ENCODE results near the gene CALML5. TPM values are rescaled to one million over a fixed set of nuclear protein-coding genes. Genes with fewer than 3 reads are reported as not detected.
A peak's percentile ranks its signal among the peaks of the same experiment; 100 is the strongest.

CALML5 gene
- total RNA-seq, 1 donor from 2014 or later = not detected

GRCh38 chr10:5508161-5508604 lies 8.8 kb upstream of the CALML5 start:
- Mint-ChIP-seq H3K27ac (no peak overlapping the region), H3K4me1 (ENCODE audit: unreplicated experiment) (peaks cover 31% of the 10 kb centered on the region), H3K27me3 (no peaks in the 10 kb centered on the region), H3K9me3 (no peaks in the 10 kb centered on the region), H3K4me3 (no peak overlapping the region), H3K36me3 (no peaks in the 10 kb centered on the region)
- DNase-seq (ENCODE audit: extremely low spot score, unreplicated experiment) = no peak
- TF ChIP-seq, protein P1, sequence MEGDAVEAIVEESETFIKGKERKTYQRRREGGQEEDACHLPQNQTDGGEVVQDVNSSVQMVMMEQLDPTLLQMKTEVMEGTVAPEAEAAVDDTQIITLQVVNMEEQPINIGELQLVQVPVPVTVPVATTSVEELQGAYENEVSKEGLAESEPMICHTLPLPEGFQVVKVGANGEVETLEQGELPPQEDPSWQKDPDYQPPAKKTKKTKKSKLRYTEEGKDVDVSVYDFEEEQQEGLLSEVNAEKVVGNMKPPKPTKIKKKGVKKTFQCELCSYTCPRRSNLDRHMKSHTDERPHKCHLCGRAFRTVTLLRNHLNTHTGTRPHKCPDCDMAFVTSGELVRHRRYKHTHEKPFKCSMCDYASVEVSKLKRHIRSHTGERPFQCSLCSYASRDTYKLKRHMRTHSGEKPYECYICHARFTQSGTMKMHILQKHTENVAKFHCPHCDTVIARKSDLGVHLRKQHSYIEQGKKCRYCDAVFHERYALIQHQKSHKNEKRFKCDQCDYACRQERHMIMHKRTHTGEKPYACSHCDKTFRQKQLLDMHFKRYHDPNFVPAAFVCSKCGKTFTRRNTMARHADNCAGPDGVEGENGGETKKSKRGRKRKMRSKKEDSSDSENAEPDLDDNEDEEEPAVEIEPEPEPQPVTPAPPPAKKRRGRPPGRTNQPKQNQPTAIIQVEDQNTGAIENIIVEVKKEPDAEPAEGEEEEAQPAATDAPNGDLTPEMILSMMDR (conservative IDR thresholded peaks at IDR 0.05) = no peak

- Mint-ChIP-seq H3K4me1 (ENCODE audit: unreplicated experiment) (peaks cover 31% of the 10 kb centered on the region), H3K9me3 (no peaks in the 10 kb centered on the region), H3K27ac (no peak overlapping the region), H3K36me3 (no peaks in the 10 kb centered on the region), H3K4me3 (no peak overlapping the region), H3K27me3 (no peaks in the 10 kb centered on the region)
- TF ChIP-seq, protein P1 (conservative IDR thresholded peaks at IDR 0.05) = no peak
- DNase-seq (ENCODE audit: extremely low spot score, unreplicated experiment) = no peak
Observed at GRCh38 chr10:5507649-5508131, 8.3 kb upstream of the CALML5 start.

DNA sequence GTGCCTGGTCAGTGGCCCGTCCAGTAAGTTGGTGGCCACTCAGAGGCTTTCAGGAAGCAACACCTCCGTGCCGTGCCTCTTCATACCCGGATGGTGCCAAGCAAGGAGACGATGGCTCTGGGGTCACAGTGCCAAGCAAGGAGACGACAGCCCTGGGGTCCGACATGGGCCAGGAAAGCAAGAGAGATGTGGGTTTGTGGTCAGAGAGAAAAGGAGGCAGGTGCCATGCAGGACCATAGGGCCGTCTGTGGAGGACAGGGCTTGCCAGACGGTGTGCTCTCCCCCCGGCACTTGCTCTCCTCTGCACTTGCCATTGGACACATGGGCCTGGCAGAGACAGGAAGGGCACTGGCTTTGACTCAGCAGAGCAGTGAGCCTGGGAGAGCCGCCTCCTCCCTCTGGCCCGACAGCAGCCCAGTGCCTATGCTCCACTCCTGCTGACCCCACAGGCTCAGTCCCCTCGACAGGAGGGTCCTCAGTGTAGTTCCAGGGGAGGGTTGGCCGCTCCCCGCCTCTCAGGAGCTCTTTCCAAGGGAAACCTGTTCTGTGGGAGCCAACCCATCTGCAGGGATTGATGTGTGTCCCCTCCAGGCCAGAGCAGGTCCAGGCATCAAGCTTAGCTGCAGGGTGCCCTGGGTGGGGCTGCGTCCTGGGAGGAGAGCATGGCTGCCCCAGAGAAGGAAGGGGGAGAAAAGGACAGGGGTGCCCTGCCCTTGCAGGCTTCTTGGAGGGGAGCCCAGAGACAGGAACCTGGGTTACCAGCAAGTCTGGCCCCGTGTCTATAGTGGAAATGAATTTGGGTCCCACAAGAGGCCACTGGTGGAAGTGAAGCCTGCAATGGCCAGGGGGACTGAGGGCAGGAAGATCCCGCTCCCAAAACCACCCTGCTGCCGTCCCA lies 7.6 kb upstream of the CALML5 start:
- Mint-ChIP-seq H3K27ac (no peak overlapping the region), H3K27me3 (no peaks in the 10 kb centered on the region), H3K4me1 (ENCODE audit: unreplicated experiment) (peaks cover 30% of the 10 kb centered on the region), H3K4me3 (no peak overlapping the region), H3K36me3 (no peaks in the 10 kb centered on the region), H3K9me3 (no peaks in the 10 kb centered on the region)
- TF ChIP-seq, protein P1 (conservative IDR thresholded peaks at IDR 0.05) = no peak
- no peak for DNase-seq (ENCODE audit: extremely low spot score, unreplicated experiment)

DNA sequence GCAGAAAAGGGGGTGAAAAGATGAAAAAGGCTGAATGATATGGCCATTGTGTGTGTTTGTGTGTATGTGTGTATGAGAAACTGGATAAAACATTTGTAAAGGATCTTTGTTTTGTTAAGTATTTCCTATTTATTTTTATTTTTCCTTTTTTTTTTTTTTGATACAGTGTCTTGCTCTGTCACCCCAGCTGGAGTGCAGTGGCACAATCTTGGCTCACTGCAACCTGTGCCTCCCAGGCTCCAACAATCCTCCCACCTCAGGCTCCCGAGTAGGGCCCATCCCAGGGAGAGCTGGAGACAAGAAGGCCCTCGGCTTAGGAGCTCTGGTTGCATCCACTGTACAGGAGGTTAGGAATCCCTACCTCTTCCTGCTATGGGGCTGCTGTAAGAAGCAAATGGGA lies 6.9 kb upstream of the CALML5 start:
- no peak overlapping the region for H3K4me3 Mint-ChIP-seq
- H3K36me3 Mint-ChIP-seq = no peaks in the 10 kb centered on the region
- H3K9me3 Mint-ChIP-seq = no peaks in the 10 kb centered on the region
- H3K27me3 Mint-ChIP-seq = no peaks in the 10 kb centered on the region
- no peak overlapping the region for H3K27ac Mint-ChIP-seq
- DNase-seq (ENCODE audit: extremely low spot score, unreplicated experiment) = no peak
- H3K4me1 Mint-ChIP-seq (ENCODE audit: unreplicated experiment) = peaks cover 35% of the 10 kb centered on the region
- TF ChIP-seq, protein P1 (conservative IDR thresholded peaks at IDR 0.05) = no peak

GRCh38 chr10:5504146-5505072 lies 5.0 kb upstream of the CALML5 start:
- no peak overlapping the region for H3K4me3 Mint-ChIP-seq
- DNase-seq (ENCODE audit: extremely low spot score, unreplicated experiment) = no peak
- H3K36me3 Mint-ChIP-seq = no peaks in the 10 kb centered on the region
- no peaks in the 10 kb centered on the region for H3K9me3 Mint-ChIP-seq
- no peaks in the 10 kb centered on the region for H3K27me3 Mint-ChIP-seq
- H3K4me1 Mint-ChIP-seq (ENCODE audit: unreplicated experiment) = peaks cover 32% of the 10 kb centered on the region
- TF ChIP-seq, protein P1 (conservative IDR thresholded peaks at IDR 0.05) = no peak
- H3K27ac Mint-ChIP-seq = peak overlapping the region; percentile 45

All from type B pancreatic cell (in vitro differentiated cells).